ENCODE measurements around the gene C1QL1.

DNA sequence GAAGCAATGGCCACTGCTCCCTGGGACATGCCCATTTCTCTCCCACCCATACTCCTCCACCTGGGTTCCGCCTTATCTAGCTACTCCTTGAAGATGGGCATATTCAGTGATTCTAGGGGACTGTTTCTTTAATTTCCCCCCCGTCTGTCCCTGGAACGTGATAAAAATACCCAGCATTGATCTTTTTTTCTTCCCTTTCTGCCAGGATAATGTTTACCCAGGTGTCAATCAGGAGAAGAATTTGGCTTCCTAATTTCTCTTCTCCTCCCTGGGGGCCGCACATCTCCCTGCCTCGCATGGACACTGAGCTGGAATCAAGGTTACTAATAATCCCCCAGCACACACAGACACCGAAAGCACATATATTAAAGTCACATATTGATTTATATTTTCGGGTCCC is 48.1 kb upstream of the C1QL1 start:
- TF ChIP-seq, protein P1, sequence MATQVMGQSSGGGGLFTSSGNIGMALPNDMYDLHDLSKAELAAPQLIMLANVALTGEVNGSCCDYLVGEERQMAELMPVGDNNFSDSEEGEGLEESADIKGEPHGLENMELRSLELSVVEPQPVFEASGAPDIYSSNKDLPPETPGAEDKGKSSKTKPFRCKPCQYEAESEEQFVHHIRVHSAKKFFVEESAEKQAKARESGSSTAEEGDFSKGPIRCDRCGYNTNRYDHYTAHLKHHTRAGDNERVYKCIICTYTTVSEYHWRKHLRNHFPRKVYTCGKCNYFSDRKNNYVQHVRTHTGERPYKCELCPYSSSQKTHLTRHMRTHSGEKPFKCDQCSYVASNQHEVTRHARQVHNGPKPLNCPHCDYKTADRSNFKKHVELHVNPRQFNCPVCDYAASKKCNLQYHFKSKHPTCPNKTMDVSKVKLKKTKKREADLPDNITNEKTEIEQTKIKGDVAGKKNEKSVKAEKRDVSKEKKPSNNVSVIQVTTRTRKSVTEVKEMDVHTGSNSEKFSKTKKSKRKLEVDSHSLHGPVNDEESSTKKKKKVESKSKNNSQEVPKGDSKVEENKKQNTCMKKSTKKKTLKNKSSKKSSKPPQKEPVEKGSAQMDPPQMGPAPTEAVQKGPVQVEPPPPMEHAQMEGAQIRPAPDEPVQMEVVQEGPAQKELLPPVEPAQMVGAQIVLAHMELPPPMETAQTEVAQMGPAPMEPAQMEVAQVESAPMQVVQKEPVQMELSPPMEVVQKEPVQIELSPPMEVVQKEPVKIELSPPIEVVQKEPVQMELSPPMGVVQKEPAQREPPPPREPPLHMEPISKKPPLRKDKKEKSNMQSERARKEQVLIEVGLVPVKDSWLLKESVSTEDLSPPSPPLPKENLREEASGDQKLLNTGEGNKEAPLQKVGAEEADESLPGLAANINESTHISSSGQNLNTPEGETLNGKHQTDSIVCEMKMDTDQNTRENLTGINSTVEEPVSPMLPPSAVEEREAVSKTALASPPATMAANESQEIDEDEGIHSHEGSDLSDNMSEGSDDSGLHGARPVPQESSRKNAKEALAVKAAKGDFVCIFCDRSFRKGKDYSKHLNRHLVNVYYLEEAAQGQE (IDR thresholded peaks at IDR 0.05; ENCODE audit: insufficient read depth in 1 of 2, low read depth in 2 of 2, low read length in 2 of 2), result no peak
- TF ChIP-seq TAF1 (IDR thresholded peaks at IDR 0.05; ENCODE audit: borderline replicate concordance, insufficient read depth, low read length) (no peak), POLR2AphosphoS5 (IDR thresholded peaks at IDR 0.05; ENCODE audit: low read depth, low read length) (no peak), SIN3A (IDR thresholded peaks at IDR 0.05; ENCODE audit: borderline replicate concordance, insufficient read depth, low read length) (no peak)

All from PFSK-1 (cell line).